PC-9 (cell line): ENCODE data around the gene PFDN6.
A peak's percentile ranks its signal among the peaks of the same experiment; 100 is the strongest.

ENCODE experiments used
- CTCF ChIP-seq: fragments of 200-600 bp; sonication (generic); conservative IDR thresholded peaks from 2 replicates; pipeline ENCODE4 v1.6.1; 2017; ENCODE audit warnings: mixed run types, antibody characterized with exemption, mild to moderate bottlenecking, moderate library complexity
- EZH2 ChIP-seq: fragments of 200-600 bp; sonication (generic); IDR thresholded peaks from 2 replicates; pipeline ENCODE4 v1.8.0; 2017; ENCODE audit warnings: antibody characterized with exemption, low read depth

- TF ChIP-seq CTCF: peak; percentile 78
- no peak for TF ChIP-seq EZH2
Measured at GRCh38 chr6:33299237-33299944, 10.0 kb downstream of the PFDN6 start.
